Measurements from ENCODE around the gene CDKN2AIPNL. TPM values are rescaled to one million over a fixed set of nuclear protein-coding genes. Genes with fewer than 3 reads are reported as not detected.

CDKN2AIPNL gene
- total RNA-seq, 3 donors from 2014 or later, result 16.2 to 20.8 (median 19.7) TPM

GRCh38 chr5:134418958-134419357 lies 7.3 kb upstream of the CDKN2AIPNL start:
- intact Hi-C loops (cut with DNase I; ENCODE audit: low total_unique reads), result loop anchor here (10.0 kb wide), 2 partner anchors 46 to 106 kb away; partner anchors contain the start of gene JADE2
- no peak for TF ChIP-seq CTCF (IDR thresholded peaks at IDR 0.05)
- no peak for TF ChIP-seq POLR2A (IDR thresholded peaks at IDR 0.05)
- TF ChIP-seq POLR2AphosphoS5 (IDR thresholded peaks at IDR 0.05), result no peak
- no peak overlapping the region for H3K4me3 ChIP-seq
- no peak for DNase-seq (ENCODE audit: low spot score in 2 of 2)
- peaks cover 0 to 8% of the 10 kb centered on the region in 2 donors for H3K9me3 ChIP-seq
- no peak overlapping the region for H3K27ac ChIP-seq
- H3K4me1 ChIP-seq, result no peaks in the 10 kb centered on the region
- no peaks in the 10 kb centered on the region for H3K27me3 ChIP-seq
- no peaks in the 10 kb centered on the region for H3K36me3 ChIP-seq

- no peak overlapping the region for H3K27ac ChIP-seq
- no peak for DNase-seq (ENCODE audit: low spot score in 2 of 2)
- H3K27me3 ChIP-seq, result no peaks in the 10 kb centered on the region
- peaks cover 0 to 8% of the 10 kb centered on the region in 2 donors for H3K9me3 ChIP-seq
- intact Hi-C loops (cut with DNase I; ENCODE audit: low total_unique reads), result loop anchor here (10.0 kb wide), 2 partner anchors 47 to 107 kb away; partner anchors contain the start of gene JADE2
- H3K4me3 ChIP-seq, result no peak overlapping the region
- H3K36me3 ChIP-seq, result no peaks in the 10 kb centered on the region
- no peaks in the 10 kb centered on the region for H3K4me1 ChIP-seq
- TF ChIP-seq CTCF (IDR thresholded peaks at IDR 0.05) (no peak), POLR2AphosphoS5 (IDR thresholded peaks at IDR 0.05) (no peak), POLR2A (IDR thresholded peaks at IDR 0.05) (no peak)
Observed at GRCh38 chr5:134417707-134418106, 6.0 kb upstream of the CDKN2AIPNL start.

- H3K36me3 ChIP-seq, result no peaks in the 10 kb centered on the region
- H3K9me3 ChIP-seq, result no peaks in the 10 kb centered on the region
- DNase-seq (ENCODE audit: low spot score in 2 of 2), result no peak
- intact Hi-C loops (cut with DNase I; ENCODE audit: low total_unique reads), result loop anchor here (10.0 kb wide), 2 partner anchors 52 to 112 kb away; partner anchors contain the start of gene JADE2
- no peak overlapping the region for H3K4me3 ChIP-seq
- H3K27me3 ChIP-seq, result no peaks in the 10 kb centered on the region
- H3K4me1 ChIP-seq, result peaks cover 4 to 8% of the 10 kb centered on the region in 2 donors
- TF ChIP-seq POLR2A (IDR thresholded peaks at IDR 0.05) (no peak), POLR2AphosphoS5 (IDR thresholded peaks at IDR 0.05) (no peak), CTCF (IDR thresholded peaks at IDR 0.05) (no peak)
- peak overlapping the region in 1 of 2 donors; percentile 84 for H3K27ac ChIP-seq
Observed at GRCh38 chr5:134413046-134413445, 1.4 kb upstream of the CDKN2AIPNL start.

- no peak for DNase-seq (ENCODE audit: low spot score in 2 of 2)
- Histone ChIP-seq H3K36me3 (no peaks in the 10 kb centered on the region), H3K27ac (peak overlapping the region; percentile 84 to 89), H3K4me1 (peaks cover 4 to 8% of the 10 kb centered on the region in 2 donors), H3K27me3 (no peaks in the 10 kb centered on the region), H3K9me3 (no peaks in the 10 kb centered on the region), H3K4me3 (peak overlapping the region; percentile 75 to 98 (median 77))
- intact Hi-C loops (cut with DNase I; ENCODE audit: low total_unique reads), result loop anchor here (10.0 kb wide), 2 partner anchors 54 to 114 kb away; partner anchors contain the start of gene JADE2
- TF ChIP-seq CTCF (IDR thresholded peaks at IDR 0.05) (no peak), POLR2AphosphoS5 (IDR thresholded peaks at IDR 0.05) (no peak)
Observed at GRCh38 chr5:134411228-134411545, 494 bp downstream of the CDKN2AIPNL start.

- H3K9me3 ChIP-seq, result no peaks in the 10 kb centered on the region
- TF ChIP-seq POLR2A (IDR thresholded peaks at IDR 0.05) (no peak), CTCF (IDR thresholded peaks at IDR 0.05) (no peak), POLR2AphosphoS5 (IDR thresholded peaks at IDR 0.05) (no peak)
- peaks cover 4 to 8% of the 10 kb centered on the region in 2 donors for H3K4me1 ChIP-seq
- peak overlapping the region; percentile 75 to 98 (median 77) for H3K4me3 ChIP-seq
- no peaks in the 10 kb centered on the region for H3K36me3 ChIP-seq
- intact Hi-C loops (cut with DNase I; ENCODE audit: low total_unique reads), result loop anchor here (10.0 kb wide), 2 partner anchors 54 to 114 kb away; partner anchors contain the start of gene JADE2
- no peak for DNase-seq (ENCODE audit: low spot score in 2 of 2)
- no peaks in the 10 kb centered on the region for H3K27me3 ChIP-seq
- H3K27ac ChIP-seq, result peak overlapping the region in 1 of 2 donors; percentile 84
Observed at GRCh38 chr5:134410822-134411221, 859 bp downstream of the CDKN2AIPNL start.
